Neural progenitor cell (in vitro differentiated cells): ENCODE measurements around the gene UCHL1.

Experiments used
- CTCF ChIP-seq: fragments of 200-600 bp; sonication (generic); IDR thresholded peaks from 2 replicates; pipeline ENCODE4 v1.5.1; 2017; ENCODE audit warnings: antibody characterized with exemption, mild to moderate bottlenecking
- EZH2 ChIP-seq: fragments of 200-600 bp; sonication (generic); IDR thresholded peaks from 2 replicates; pipeline ENCODE4 v1.6.1; 2017; ENCODE audit warnings: antibody characterized with exemption, mild to moderate bottlenecking, moderate library complexity

- TF ChIP-seq CTCF (peak; percentile 36), EZH2 (peak; percentile 46)
These were observed 40.3 kb upstream of the UCHL1 start for GRCh38 chr4:41216294-41217019.
